OCI-LY7 (cell line): ENCODE results near the gene FAM193B. TPM values are rescaled to one million over a fixed set of nuclear protein-coding genes. Genes with fewer than 3 reads are reported as not detected.

Source experiments
- BruUV-seq: library from RNA; stranded (reverse); fragments of 400-500 nt; replicated peaks from 2 replicates; lab custom pipeline; 2021; lab: Mats Ljungman, UMichigan
- CTCF ChIA-PET: fragments of 300-600 bp; sonication (Branson Sonifier 250); formaldehyde crosslinking; loops from one replicate; lab custom pipeline; 2022; ENCODE audit warnings: antibody characterized with exemption; ENCODE audit not compliant: unreplicated experiment; lab: Charles Lee
- POLR2A ChIA-PET: fragments of 300-600 bp; sonication (Branson Sonifier 250); formaldehyde crosslinking; loops from one replicate; lab custom pipeline; 2022; ENCODE audit warnings: antibody characterized with exemption; lab: Charles Lee
- DNase-seq: peaks from one replicate; pipeline ENCODE4 v3.0.0-alpha.2; 2015; ENCODE audit warnings: low spot score
- H2AFZ ChIP-seq: fragments of 200-600 bp; sonication (generic), shearing (Covaris generic); 2 replicates; pipeline ENCODE4 v1.6.1; 2014; ENCODE audit warnings: mild to moderate bottlenecking, antibody characterized with exemption, low read length, moderate library complexity
- H3K27ac ChIP-seq: fragments of 200-600 bp; sonication (generic); 2 replicates; pipeline ENCODE4 v1.5.1; 2014; ENCODE audit warnings: mixed run types, low read depth, mild to moderate bottlenecking, moderate library complexity, low read length, inconsistent platforms; ENCODE audit not compliant: poor library complexity, severe bottlenecking
- H3K36me3 ChIP-seq: fragments of 200-600 bp; sonication (generic); 2 replicates; pipeline ENCODE4 v1.6.1; 2014; ENCODE audit warnings: mild to moderate bottlenecking, antibody characterized with exemption, low read length, moderate library complexity, mixed read lengths; ENCODE audit not compliant: insufficient read depth
- H3K4me1 ChIP-seq: fragments of 200-600 bp; sonication (generic); 2 replicates; pipeline ENCODE4 v1.5.1; 2014; ENCODE audit warnings: mild to moderate bottlenecking, low read length; ENCODE audit not compliant: insufficient read depth, poor library complexity, severe bottlenecking
- H3K4me2 ChIP-seq: fragments of 200-600 bp; sonication (generic); 2 replicates; pipeline ENCODE4 v1.6.1; 2014; ENCODE audit warnings: mild to moderate bottlenecking, low read length
- H3K4me3 ChIP-seq: fragments of 200-600 bp; sonication (generic); 2 replicates; pipeline ENCODE4 v1.5.1; 2014; ENCODE audit warnings: mild to moderate bottlenecking, low read depth, low read length; ENCODE audit not compliant: poor library complexity, severe bottlenecking
- H3K79me2 ChIP-seq: fragments of 200-600 bp; sonication (generic); 2 replicates; pipeline ENCODE4 v1.6.1; 2016; ENCODE audit warnings: low read depth, mild to moderate bottlenecking, low read length, moderate library complexity, mixed read lengths; ENCODE audit not compliant: insufficient read depth
- H3K9me2 ChIP-seq: fragments of 200-600 bp; sonication (generic); 2 replicates; pipeline ENCODE4 v1.6.1; 2016; ENCODE audit warnings: mild to moderate bottlenecking, low read length, mixed read lengths; ENCODE audit not compliant: insufficient read depth
- H3K9me3 ChIP-seq: fragments of 200-600 bp; sonication (generic); 2 replicates; pipeline ENCODE4 v1.6.1; 2014; ENCODE audit warnings: mild to moderate bottlenecking, mixed run types, low read length, mixed read lengths
- H4K20me1 ChIP-seq: fragments of 200-600 bp; sonication (generic); 2 replicates; pipeline ENCODE4 v1.6.1; 2014; ENCODE audit warnings: mild to moderate bottlenecking, antibody characterized with exemption, low read length, moderate library complexity, mixed read lengths; ENCODE audit not compliant: insufficient read depth
- EZH2phosphoT487 ChIP-seq: fragments of 200-600 bp; sonication (generic); IDR thresholded peaks from 2 replicates; pipeline ENCODE4 v1.6.1; 2018; ENCODE audit warnings: low read depth, borderline replicate concordance, mild to moderate bottlenecking, mixed run types, antibody characterized with exemption, low read length, moderate library complexity, mixed read lengths
- intact Hi-C: fragments of 100-400 bp; cut with micrococcal nuclease; formaldehyde crosslinking; loops from one replicate; pipeline ENCODE4 v1.10.0; 2022; ENCODE audit not compliant: unreplicated experiment
- total RNA-seq, 2 experiments: library from RNA; depleted of rRNA in 1 of 2; stranded (reverse); fragments of >200 nt in 1 of 2; shearing (Covaris generic) in 1 of 2; gene quantifications; 2 replicates each; pipeline ENCODE4 v1.2.3, GENCODE V29; 2014 to 2022
- TF ChIP-seq, protein P1 (sequence below): fragments of 200-600 bp; sonication (generic); conservative IDR thresholded peaks from 2 replicates; pipeline ENCODE4 v1.5.1; 2014; ENCODE audit warnings: mild to moderate bottlenecking, antibody characterized with exemption, low read length, moderate library complexity, mixed read lengths

Gene FAM193B
- total RNA-seq, 2 experiments from 2014 or later, result 63.2 to 104 TPM

DNA sequence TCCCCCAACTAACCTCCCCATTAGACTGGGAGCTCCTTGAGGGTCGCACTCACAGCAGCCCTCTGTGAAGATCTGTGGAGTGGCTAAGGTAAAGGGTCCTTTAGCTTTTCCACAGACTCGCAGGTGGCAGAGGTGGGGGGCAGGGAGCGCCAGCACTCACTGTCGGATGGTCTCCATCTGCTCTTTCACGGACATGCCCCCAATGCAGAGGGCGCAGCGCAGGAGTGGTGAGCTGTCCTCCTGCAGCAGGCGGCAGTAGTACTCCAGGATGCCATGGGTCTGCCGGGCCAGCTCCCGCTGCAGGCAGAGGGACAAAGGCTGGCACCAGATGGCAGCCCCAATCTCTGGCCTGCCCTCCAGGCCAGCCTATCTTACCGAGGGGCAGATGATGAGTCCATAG lies 39.8 kb downstream of the FAM193B start:
- CTCF ChIA-PET, result no interaction called here
- Histone ChIP-seq H3K79me2 (peaks cover 37% of the 10 kb centered on the region), H3K9me2 (no peaks in the 10 kb centered on the region), H3K4me3 (no peak overlapping the region), H3K9me3 (no peaks in the 10 kb centered on the region), H3K4me1 (peaks cover 44% of the 10 kb centered on the region), H2AFZ (no peak overlapping the region), H3K36me3 (peaks cover 72% of the 10 kb centered on the region), H3K27ac (no peak overlapping the region), H4K20me1 (no peaks in the 10 kb centered on the region), H3K4me2 (peak overlapping the region; percentile 95; the same call in 1 of the 2 replicates)
- intact Hi-C loops, result no loop called here
- BruUV-seq, result no TSS peak
- TF ChIP-seq, protein P1, sequence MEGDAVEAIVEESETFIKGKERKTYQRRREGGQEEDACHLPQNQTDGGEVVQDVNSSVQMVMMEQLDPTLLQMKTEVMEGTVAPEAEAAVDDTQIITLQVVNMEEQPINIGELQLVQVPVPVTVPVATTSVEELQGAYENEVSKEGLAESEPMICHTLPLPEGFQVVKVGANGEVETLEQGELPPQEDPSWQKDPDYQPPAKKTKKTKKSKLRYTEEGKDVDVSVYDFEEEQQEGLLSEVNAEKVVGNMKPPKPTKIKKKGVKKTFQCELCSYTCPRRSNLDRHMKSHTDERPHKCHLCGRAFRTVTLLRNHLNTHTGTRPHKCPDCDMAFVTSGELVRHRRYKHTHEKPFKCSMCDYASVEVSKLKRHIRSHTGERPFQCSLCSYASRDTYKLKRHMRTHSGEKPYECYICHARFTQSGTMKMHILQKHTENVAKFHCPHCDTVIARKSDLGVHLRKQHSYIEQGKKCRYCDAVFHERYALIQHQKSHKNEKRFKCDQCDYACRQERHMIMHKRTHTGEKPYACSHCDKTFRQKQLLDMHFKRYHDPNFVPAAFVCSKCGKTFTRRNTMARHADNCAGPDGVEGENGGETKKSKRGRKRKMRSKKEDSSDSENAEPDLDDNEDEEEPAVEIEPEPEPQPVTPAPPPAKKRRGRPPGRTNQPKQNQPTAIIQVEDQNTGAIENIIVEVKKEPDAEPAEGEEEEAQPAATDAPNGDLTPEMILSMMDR, result no peak
- no peak for TF ChIP-seq EZH2phosphoT487
- POLR2A ChIA-PET, result no interaction called here
- DNase-seq, result no peak

DNA sequence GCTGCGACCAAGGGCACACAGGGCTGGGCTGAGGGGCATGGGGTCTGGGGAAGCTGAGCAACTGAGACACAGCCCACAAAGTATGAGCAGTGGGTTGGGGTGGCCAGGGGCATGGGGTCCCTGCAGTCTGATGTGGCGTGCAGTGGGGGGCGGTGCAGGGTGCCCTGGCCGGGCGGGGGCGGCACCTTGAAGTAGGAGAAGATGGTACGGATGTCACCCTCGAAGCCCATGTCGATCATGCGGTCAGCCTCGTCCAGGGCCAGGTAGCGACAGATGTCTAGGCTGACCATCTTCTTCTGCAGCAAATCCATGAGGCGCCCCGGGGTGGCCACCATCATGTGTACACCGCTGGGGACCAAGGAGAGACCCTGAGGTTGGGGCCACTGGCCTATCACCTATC lies 40.9 kb downstream of the FAM193B start:
- no peak for DNase-seq
- Histone ChIP-seq H3K9me2 (no peaks in the 10 kb centered on the region), H3K4me3 (no peak overlapping the region), H3K79me2 (peaks cover 37% of the 10 kb centered on the region), H4K20me1 (no peaks in the 10 kb centered on the region), H3K9me3 (no peaks in the 10 kb centered on the region), H3K4me1 (peaks cover 40% of the 10 kb centered on the region), H2AFZ (no peak overlapping the region), H3K36me3 (peaks cover 74% of the 10 kb centered on the region), H3K4me2 (no peak overlapping the region), H3K27ac (no peak overlapping the region)
- no TSS peak for BruUV-seq
- CTCF ChIA-PET, result no interaction called here
- POLR2A ChIA-PET, result no interaction called here
- TF ChIP-seq EZH2phosphoT487, result no peak
- TF ChIP-seq, protein P1, result no peak
- intact Hi-C loops, result no loop called here

GRCh38 chr5:177512736-177513380 lies 41.5 kb downstream of the FAM193B start:
- ChIA-PET CTCF (no interaction called here), POLR2A (no interaction called here)
- no peak for DNase-seq
- Histone ChIP-seq H4K20me1 (no peaks in the 10 kb centered on the region), H3K9me2 (no peaks in the 10 kb centered on the region), H3K9me3 (no peaks in the 10 kb centered on the region), H3K27ac (no peak overlapping the region), H3K4me1 (peaks cover 43% of the 10 kb centered on the region), H2AFZ (no peak overlapping the region), H3K79me2 (peaks cover 43% of the 10 kb centered on the region), H3K36me3 (peaks cover 80% of the 10 kb centered on the region), H3K4me2 (no peak overlapping the region), H3K4me3 (no peak overlapping the region)
- intact Hi-C loops, result no loop called here
- no TSS peak for BruUV-seq
- TF ChIP-seq, protein P1, result no peak
- TF ChIP-seq EZH2phosphoT487, result no peak
